Breast epithelium (tissue), 4 donors: ENCODE results near the gene ADRM1. TPM values are rescaled to one million over a fixed set of nuclear protein-coding genes. Genes with fewer than 3 reads are reported as not detected.

Source experiments
- DNase-seq, 2 donors: peaks; one replicate each; pipeline ENCODE4 v3.0.0-alpha.2; 2019; ENCODE audit warnings: low spot score in 2 of 2
- H3K27ac ChIP-seq, 2 donors: fragments of 200-600 bp; sonication (generic) in 1 of 2; one replicate each; pipeline ENCODE4 v1.5.1; 2016 to 2019; ENCODE audit warnings: mild to moderate bottlenecking in 1 of 2
- H3K27me3 ChIP-seq, 2 donors: fragments of 200-600 bp; sonication (generic) in 1 of 2; one replicate each; pipeline versions ENCODE4 v1.5.1 to v1.6.0; 2017 to 2019; ENCODE audit warnings: control low read depth in 1 of 2, mild to moderate bottlenecking in 1 of 2
- H3K36me3 ChIP-seq: fragments of 200-600 bp; one replicate; pipeline ENCODE4 v1.5.1; 2019
- H3K4me1 ChIP-seq, 2 donors: fragments of 200-600 bp; sonication (generic); one replicate each; pipeline ENCODE4 v1.5.1; 2016 to 2019; ENCODE audit warnings: control low read depth in 1 of 2
- H3K4me3 ChIP-seq, 3 donors: fragments of 200-600 bp; sonication (generic); 1 replicate in 2 of 3; 2 replicates in 1 of 3; pipeline ENCODE4 v1.5.1; 2016 to 2019; ENCODE audit warnings: mild to moderate bottlenecking in 3 of 3, moderate library complexity in 2 of 3
- H3K9me3 ChIP-seq, 2 donors: fragments of 200-600 bp; sonication (generic) in 1 of 2; one replicate each; pipeline ENCODE4 v1.5.1; 2016 to 2019; ENCODE audit warnings: control low read depth in 1 of 2
- POLR2A ChIP-seq: fragments of 450-650 bp; IDR thresholded peaks from one replicate; pipeline ENCODE4 v1.6.1; 2016; ENCODE audit warnings: antibody characterized with exemption, mild to moderate bottlenecking, moderate library complexity
- POLR2AphosphoS5 ChIP-seq, 3 donors: sonication (generic); formaldehyde crosslinking; IDR thresholded peaks; one replicate each; pipeline ENCODE4 v1.6.1; 2017; ENCODE audit warnings: antibody characterized with exemption in 3 of 3
- intact Hi-C: fragments of 100-400 bp; cut with DNase I; formaldehyde crosslinking; loops from one replicate; pipeline ENCODE4 v1.15.1; 2023; ENCODE audit warnings: low total_unique reads
- total RNA-seq, 3 donors: library from RNA; depleted of rRNA; stranded (reverse); fragments of >200 nt; gene quantifications; one replicate each; pipeline ENCODE4 v1.1.0, GENCODE V29; 2016
- TF ChIP-seq, protein P1 (sequence below), 3 donors: fragments of 450-650 bp; IDR thresholded peaks; one replicate each; pipeline ENCODE4 v1.5.1; 2016 to 2017; ENCODE audit warnings: antibody characterized with exemption in 3 of 3, mild to moderate bottlenecking in 3 of 3, moderate library complexity in 3 of 3

ADRM1 gene
- total RNA-seq, 3 donors from 2014 or later = 80.2 to 131 (median 105) TPM

DNA sequence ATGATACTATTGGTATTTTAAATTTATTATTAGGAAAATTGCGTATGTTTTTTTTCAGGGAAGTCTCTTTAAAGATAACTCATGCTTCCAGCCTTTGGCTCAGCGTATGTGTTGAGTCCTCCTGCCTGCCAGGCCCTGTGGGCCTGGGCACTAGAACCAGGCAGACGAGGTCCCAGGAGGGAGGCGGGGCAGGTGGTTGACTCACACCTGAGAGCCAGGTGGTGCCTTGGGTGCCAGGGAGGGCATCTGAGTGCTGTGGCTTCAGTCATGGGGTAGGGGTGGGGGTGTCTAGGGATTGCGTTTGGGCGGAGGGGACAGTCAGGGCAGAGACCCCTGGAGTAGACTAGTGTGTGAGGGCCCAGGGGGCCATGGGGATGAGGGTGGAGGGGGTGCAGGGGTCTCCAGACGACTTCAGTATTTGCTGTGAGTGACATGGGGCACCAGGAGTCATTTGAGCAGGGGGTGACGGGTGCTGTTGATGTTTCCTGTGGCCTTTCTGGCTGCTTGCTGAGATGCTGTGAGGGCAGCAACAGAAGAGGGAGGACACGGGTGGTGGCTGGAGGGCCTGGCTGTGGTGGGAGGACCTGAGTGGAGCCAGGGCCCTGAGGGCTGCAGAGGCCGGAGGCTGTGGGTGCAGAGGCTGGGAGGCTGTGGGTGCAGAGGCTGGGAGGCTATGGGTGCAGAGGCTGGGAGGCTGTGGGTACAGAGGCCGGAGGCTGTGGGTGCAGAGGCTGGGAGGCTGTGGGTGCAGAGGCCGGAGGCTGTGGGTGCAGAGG lies 14.8 kb upstream of the ADRM1 start:
- DNase-seq = no peak
- no peaks in the 10 kb centered on the region for H3K9me3 ChIP-seq
- intact Hi-C loops = loop anchor here (5.0 kb wide), 1 partner anchor 184 kb away; no protein-coding TSS in a partner anchor
- H3K4me3 ChIP-seq = no peak overlapping the region
- H3K4me1 ChIP-seq = no peaks in the 10 kb centered on the region
- peak overlapping the region in 1 of 2 donors; percentile 33 for H3K27ac ChIP-seq
- no peak for TF ChIP-seq POLR2AphosphoS5 (IDR thresholded peaks at IDR 0.05)
- TF ChIP-seq, protein P1, sequence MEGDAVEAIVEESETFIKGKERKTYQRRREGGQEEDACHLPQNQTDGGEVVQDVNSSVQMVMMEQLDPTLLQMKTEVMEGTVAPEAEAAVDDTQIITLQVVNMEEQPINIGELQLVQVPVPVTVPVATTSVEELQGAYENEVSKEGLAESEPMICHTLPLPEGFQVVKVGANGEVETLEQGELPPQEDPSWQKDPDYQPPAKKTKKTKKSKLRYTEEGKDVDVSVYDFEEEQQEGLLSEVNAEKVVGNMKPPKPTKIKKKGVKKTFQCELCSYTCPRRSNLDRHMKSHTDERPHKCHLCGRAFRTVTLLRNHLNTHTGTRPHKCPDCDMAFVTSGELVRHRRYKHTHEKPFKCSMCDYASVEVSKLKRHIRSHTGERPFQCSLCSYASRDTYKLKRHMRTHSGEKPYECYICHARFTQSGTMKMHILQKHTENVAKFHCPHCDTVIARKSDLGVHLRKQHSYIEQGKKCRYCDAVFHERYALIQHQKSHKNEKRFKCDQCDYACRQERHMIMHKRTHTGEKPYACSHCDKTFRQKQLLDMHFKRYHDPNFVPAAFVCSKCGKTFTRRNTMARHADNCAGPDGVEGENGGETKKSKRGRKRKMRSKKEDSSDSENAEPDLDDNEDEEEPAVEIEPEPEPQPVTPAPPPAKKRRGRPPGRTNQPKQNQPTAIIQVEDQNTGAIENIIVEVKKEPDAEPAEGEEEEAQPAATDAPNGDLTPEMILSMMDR (IDR thresholded peaks at IDR 0.05) = no peak
- TF ChIP-seq POLR2A = no peak
- H3K27me3 ChIP-seq = no peaks in the 10 kb centered on the region
- H3K36me3 ChIP-seq = no peaks in the 10 kb centered on the region

DNA sequence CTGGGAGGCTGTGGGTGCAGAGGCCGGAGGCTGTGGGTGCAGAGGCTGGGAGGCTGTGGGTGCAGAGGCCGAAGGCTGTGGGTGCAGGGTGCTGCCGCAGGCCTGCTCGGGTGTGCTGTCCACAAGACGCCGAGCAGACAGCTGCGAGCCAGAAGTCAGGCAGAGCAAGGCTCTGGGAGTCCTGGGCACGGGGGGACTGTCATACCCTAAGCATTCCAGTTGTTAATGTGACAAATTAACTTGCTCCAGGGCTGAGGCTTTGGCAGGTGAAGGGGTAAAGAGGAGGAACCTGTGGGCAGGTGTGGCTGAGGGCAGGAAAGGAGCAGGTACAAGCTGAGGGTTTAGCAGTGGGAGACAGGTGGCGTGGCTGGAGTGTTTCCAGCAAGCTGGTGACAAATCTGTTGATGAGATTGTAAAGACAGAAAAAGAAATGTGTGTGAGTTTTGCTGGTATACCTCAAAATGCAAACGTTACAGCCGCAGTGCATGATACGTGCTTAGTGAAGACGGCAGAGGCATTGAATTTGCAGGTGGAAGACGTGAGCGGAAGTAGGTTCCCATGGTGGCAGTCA lies 14.2 kb upstream of the ADRM1 start:
- Histone ChIP-seq H3K27me3 (no peaks in the 10 kb centered on the region), H3K36me3 (no peaks in the 10 kb centered on the region), H3K4me3 (no peak overlapping the region), H3K27ac (no peak overlapping the region), H3K9me3 (no peaks in the 10 kb centered on the region), H3K4me1 (no peaks in the 10 kb centered on the region)
- TF ChIP-seq POLR2AphosphoS5 (IDR thresholded peaks at IDR 0.05) = no peak
- TF ChIP-seq POLR2A = no peak
- TF ChIP-seq, protein P1 (IDR thresholded peaks at IDR 0.05) = no peak
- intact Hi-C loops = loop anchor here (5.0 kb wide), 1 partner anchor 184 kb away; no protein-coding TSS in a partner anchor
- DNase-seq = no peak

DNA sequence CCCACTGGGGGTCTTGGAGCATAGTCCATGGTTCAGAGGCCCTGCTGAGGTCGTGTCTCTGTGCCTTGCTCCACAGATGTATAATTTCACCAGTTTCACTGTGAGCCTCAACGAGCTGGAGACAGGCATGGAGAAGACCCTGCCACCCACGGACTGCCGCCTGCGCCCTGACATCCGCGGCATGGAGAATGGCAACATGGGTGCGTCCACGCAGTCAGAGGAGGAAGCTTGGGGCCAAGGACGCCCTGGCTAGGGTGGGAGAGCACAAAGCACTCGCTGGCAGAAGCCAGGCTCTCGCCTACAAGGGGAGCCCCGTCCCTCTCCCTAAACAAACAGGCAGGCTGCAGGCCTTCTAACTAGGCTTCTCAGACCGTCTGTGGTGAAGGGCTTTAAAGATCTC lies 13.7 kb upstream of the ADRM1 start:
- Histone ChIP-seq H3K36me3 (no peaks in the 10 kb centered on the region), H3K4me1 (no peaks in the 10 kb centered on the region), H3K27me3 (no peaks in the 10 kb centered on the region), H3K9me3 (no peaks in the 10 kb centered on the region), H3K27ac (no peak overlapping the region), H3K4me3 (no peak overlapping the region)
- intact Hi-C loops = loop anchor here (5.0 kb wide), 1 partner anchor 183 kb away; no protein-coding TSS in a partner anchor
- DNase-seq = no peak
- TF ChIP-seq POLR2A (no peak), POLR2AphosphoS5 (IDR thresholded peaks at IDR 0.05) (no peak)
- TF ChIP-seq, protein P1 (IDR thresholded peaks at IDR 0.05) = no peak

DNA sequence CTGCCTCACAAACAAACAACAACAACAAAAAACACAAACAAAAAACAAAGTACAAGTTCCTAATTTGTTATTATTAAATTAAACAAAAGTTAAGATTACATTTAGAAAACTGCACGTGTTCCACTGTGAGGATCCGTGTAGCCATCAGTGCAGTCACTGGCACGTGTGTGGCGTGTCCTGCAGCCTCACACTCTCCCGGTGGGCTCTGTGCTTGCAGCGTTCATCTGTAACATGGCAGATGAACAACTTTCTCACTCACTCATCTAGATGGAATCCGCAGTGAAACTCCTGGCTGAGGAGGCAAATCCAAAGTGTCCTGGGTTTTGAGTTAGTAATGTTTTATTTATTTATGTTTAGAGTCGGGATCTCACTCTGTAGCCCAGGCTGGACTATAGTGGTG lies 12.9 kb upstream of the ADRM1 start:
- Histone ChIP-seq H3K4me3 (no peak overlapping the region), H3K27ac (no peak overlapping the region), H3K4me1 (no peaks in the 10 kb centered on the region), H3K9me3 (no peaks in the 10 kb centered on the region), H3K36me3 (no peaks in the 10 kb centered on the region), H3K27me3 (no peaks in the 10 kb centered on the region)
- DNase-seq = no peak
- intact Hi-C loops = loop anchor here (5.0 kb wide), 1 partner anchor 182 kb away; no protein-coding TSS in a partner anchor
- TF ChIP-seq POLR2AphosphoS5 (IDR thresholded peaks at IDR 0.05) = no peak
- no peak for TF ChIP-seq POLR2A
- TF ChIP-seq, protein P1 (IDR thresholded peaks at IDR 0.05) = no peak
